CD4-positive, alpha-beta T cell treated with Interferon gamma for 1 hour (primary cell): ENCODE results near the gene NTNG1.
A peak's percentile ranks its signal among the peaks of the same experiment; 100 is the strongest.

ENCODE experiments used
- DNase-seq: peaks from one replicate; pipeline ENCODE4 v3.0.0-alpha.2; 2020

NTNG1 gene

GRCh38 chr1:107474877-107475612 lies 334.2 kb downstream of the NTNG1 start:
- DNase-seq = no peak

GRCh38 chr1:107477233-107477632 lies 336.4 kb downstream of the NTNG1 start:
- no peak for DNase-seq

- DNase-seq = no peak
These were observed 339.1 kb downstream of the NTNG1 start for GRCh38 chr1:107479865-107480350.

GRCh38 chr1:107480548-107481415 lies 339.9 kb downstream of the NTNG1 start:
- peak; percentile 18 for DNase-seq

GRCh38 chr1:107481756-107482384 lies 341.0 kb downstream of the NTNG1 start:
- no peak for DNase-seq

GRCh38 chr1:107483949-107484348 lies 343.1 kb downstream of the NTNG1 start:
- DNase-seq = no peak

GRCh38 chr1:107486349-107486748 lies 345.5 kb downstream of the NTNG1 start:
- DNase-seq = no peak

GRCh38 chr1:107487506-107487905 lies 346.7 kb downstream of the NTNG1 start:
- no peak for DNase-seq

GRCh38 chr1:107491582-107491981 lies 350.7 kb downstream of the NTNG1 start:
- no peak for DNase-seq

- DNase-seq = no peak
These were observed 352.4 kb downstream of the NTNG1 start for GRCh38 chr1:107493111-107493716.

- DNase-seq = no peak
These were observed 353.2 kb downstream of the NTNG1 start for GRCh38 chr1:107494061-107494460.

- DNase-seq = no peak
These were observed 355.2 kb downstream of the NTNG1 start for GRCh38 chr1:107496002-107496401.

- no peak for DNase-seq
These were observed 358.4 kb downstream of the NTNG1 start for GRCh38 chr1:107499139-107499744.

- no peak for DNase-seq
These were observed 360.3 kb downstream of the NTNG1 start for GRCh38 chr1:107501081-107501605.

GRCh38 chr1:107510347-107510746 lies 369.5 kb downstream of the NTNG1 start:
- DNase-seq = no peak

- no peak for DNase-seq
These were observed 372.0 kb downstream of the NTNG1 start for GRCh38 chr1:107512836-107513235.

- DNase-seq = no peak
These were observed 374.0 kb downstream of the NTNG1 start for GRCh38 chr1:107514841-107515240.

- DNase-seq = no peak
These were observed 374.9 kb downstream of the NTNG1 start for GRCh38 chr1:107515702-107516101.

GRCh38 chr1:107523061-107523460 lies 382.2 kb downstream of the NTNG1 start:
- no peak for DNase-seq

- no peak for DNase-seq
These were observed 382.9 kb downstream of the NTNG1 start for GRCh38 chr1:107523736-107524135.

GRCh38 chr1:107524301-107524700 lies 383.5 kb downstream of the NTNG1 start:
- no peak for DNase-seq

- no peak for DNase-seq
These were observed 384.3 kb downstream of the NTNG1 start for GRCh38 chr1:107525145-107525544.
